ENCODE data around the gene BCAM. TPM values are rescaled to one million over a fixed set of nuclear protein-coding genes. Genes with fewer than 3 reads are reported as not detected.

Gene BCAM
- total and polyA plus RNA-seq, 2 donors (not counting 1 experiment from before 2014, with no cell fraction given), result 12.2 to 20.3 TPM

DNA sequence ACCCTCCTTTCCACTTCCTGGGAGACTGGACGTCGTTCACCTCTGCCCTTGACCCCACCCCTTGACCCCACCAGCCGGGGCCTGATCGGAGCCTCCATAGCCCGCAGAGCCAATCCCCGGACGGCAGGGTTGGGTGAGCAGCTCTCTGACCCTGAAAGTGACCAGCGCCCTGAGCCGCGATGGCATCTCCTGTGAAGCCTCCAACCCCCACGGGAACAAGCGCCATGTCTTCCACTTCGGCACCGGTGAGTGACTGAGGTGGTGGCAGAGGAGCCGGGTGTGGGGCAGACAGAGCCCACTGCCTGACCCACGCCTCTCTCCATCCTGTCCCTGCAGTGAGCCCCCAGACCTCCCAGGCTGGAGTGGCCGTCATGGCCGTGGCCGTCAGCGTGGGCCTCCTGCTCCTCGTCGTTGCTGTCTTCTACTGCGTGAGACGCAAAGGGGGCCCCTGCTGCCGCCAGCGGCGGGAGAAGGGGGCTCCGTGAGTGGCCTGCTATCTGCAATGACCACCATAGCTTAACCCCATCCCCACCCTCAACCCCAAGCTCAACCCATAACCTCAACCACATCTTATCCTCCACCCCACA, 10.4 kb downstream of the BCAM start:
- Histone ChIP-seq H3K4me1 (ENCODE audit: control insufficient read depth, extremely low read depth, insufficient read depth, low read length) (no peaks in the 10 kb centered on the region), H3K4me3 (replicated peaks in 1 of 4; ENCODE audit: control extremely low read depth in 1 of 4, insufficient read depth in 1 of 4, low read depth in 3 of 4, low read length in 4 of 4) (no peak overlapping the region), H3K4me2 (ENCODE audit: extremely low read depth, insufficient read depth, low read length) (no peak overlapping the region), H4K20me1 (ENCODE audit: control insufficient read depth, extremely low read depth, insufficient read depth, low read length) (no peaks in the 10 kb centered on the region), H3K36me3 (ENCODE audit: control insufficient read depth, insufficient read depth, low read length) (no peaks in the 10 kb centered on the region), H3K27ac (ENCODE audit: insufficient read depth, low read length) (no peak overlapping the region), H3K79me2 (ENCODE audit: control insufficient read depth, insufficient read depth, low read length) (no peaks in the 10 kb centered on the region), H3K27me3 (ENCODE audit: control insufficient read depth, insufficient read depth, low read length) (no peaks in the 10 kb centered on the region), H3K9ac (ENCODE audit: insufficient read depth, low read length) (no peak overlapping the region), H3K9me3 (ENCODE audit: control insufficient read depth, insufficient read depth, low read depth, low read length) (no peaks in the 10 kb centered on the region), H2AFZ (ENCODE audit: low read length) (no peak overlapping the region)
- no peak for DNase-seq (ENCODE audit: low read depth in 2 of 2)
- no peak for TF ChIP-seq EZH2 (IDR thresholded peaks at IDR 0.05; ENCODE audit: low read length, missing control alignments)
- TF ChIP-seq, protein P1, sequence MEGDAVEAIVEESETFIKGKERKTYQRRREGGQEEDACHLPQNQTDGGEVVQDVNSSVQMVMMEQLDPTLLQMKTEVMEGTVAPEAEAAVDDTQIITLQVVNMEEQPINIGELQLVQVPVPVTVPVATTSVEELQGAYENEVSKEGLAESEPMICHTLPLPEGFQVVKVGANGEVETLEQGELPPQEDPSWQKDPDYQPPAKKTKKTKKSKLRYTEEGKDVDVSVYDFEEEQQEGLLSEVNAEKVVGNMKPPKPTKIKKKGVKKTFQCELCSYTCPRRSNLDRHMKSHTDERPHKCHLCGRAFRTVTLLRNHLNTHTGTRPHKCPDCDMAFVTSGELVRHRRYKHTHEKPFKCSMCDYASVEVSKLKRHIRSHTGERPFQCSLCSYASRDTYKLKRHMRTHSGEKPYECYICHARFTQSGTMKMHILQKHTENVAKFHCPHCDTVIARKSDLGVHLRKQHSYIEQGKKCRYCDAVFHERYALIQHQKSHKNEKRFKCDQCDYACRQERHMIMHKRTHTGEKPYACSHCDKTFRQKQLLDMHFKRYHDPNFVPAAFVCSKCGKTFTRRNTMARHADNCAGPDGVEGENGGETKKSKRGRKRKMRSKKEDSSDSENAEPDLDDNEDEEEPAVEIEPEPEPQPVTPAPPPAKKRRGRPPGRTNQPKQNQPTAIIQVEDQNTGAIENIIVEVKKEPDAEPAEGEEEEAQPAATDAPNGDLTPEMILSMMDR (conservative IDR thresholded peaks at IDR 0.05 in 1 of 2, IDR thresholded peaks at IDR 0.05 in 1 of 2; ENCODE audit: low read depth in 1 of 2, low read length in 2 of 2), result no peak

DNA sequence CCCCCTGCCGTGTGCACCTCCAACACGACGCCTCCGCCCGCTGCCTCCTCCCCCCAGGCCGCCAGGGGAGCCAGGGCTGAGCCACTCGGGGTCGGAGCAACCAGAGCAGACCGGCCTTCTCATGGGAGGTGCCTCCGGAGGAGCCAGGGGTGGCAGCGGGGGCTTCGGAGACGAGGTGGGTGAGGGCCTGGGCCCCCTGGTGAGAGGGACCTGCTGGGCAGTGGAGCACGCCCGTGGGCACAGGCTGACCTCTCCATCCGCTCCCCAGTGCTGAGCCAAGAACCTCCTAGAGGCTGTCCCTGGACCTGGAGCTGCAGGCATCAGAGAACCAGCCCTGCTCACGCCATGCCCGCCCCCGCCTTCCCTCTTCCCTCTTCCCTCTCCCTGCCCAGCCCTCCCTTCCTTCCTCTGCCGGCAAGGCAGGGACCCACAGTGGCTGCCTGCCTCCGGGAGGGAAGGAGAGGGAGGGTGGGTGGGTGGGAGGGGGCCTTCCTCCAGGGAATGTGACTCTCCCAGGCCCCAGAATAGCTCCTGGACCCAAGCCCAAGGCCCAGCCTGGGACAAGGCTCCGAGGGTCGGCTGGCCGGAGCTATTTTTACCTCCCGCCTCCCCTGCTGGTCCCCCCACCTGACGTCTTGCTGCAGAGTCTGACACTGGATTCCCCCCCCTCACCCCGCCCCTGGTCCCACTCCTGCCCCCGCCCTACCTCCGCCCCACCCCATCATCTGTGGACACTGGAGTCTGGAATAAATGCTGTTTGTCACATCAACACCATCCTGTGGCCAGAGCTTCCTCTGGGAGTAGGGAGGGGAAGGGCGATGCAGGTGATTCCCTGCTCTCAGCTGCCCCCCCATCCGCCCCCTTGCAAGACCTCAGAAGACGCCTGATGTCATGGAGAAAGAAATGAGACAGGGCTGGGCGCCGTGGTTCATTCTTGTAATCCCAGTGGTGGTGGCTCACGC, 12.0 kb downstream of the BCAM start:
- TF ChIP-seq, protein P1 (conservative IDR thresholded peaks at IDR 0.05 in 1 of 2, IDR thresholded peaks at IDR 0.05 in 1 of 2; ENCODE audit: low read depth in 1 of 2, low read length in 2 of 2), result no peak
- no peak for TF ChIP-seq EZH2 (IDR thresholded peaks at IDR 0.05; ENCODE audit: low read length, missing control alignments)
- H3K9me3 ChIP-seq (ENCODE audit: control insufficient read depth, insufficient read depth, low read depth, low read length), result no peaks in the 10 kb centered on the region
- H3K36me3 ChIP-seq (ENCODE audit: control insufficient read depth, insufficient read depth, low read length), result no peaks in the 10 kb centered on the region
- no peak overlapping the region for H3K9ac ChIP-seq (ENCODE audit: insufficient read depth, low read length)
- H3K4me3 ChIP-seq (replicated peaks in 1 of 4; ENCODE audit: control extremely low read depth in 1 of 4, insufficient read depth in 1 of 4, low read depth in 3 of 4, low read length in 4 of 4), result no peak overlapping the region
- H3K27ac ChIP-seq (ENCODE audit: insufficient read depth, low read length), result no peak overlapping the region
- H4K20me1 ChIP-seq (ENCODE audit: control insufficient read depth, extremely low read depth, insufficient read depth, low read length), result no peaks in the 10 kb centered on the region
- H3K79me2 ChIP-seq (ENCODE audit: control insufficient read depth, insufficient read depth, low read length), result no peaks in the 10 kb centered on the region
- DNase-seq (ENCODE audit: low read depth in 2 of 2), result no peak
- peaks cover 7% of the 10 kb centered on the region for H3K27me3 ChIP-seq (ENCODE audit: control insufficient read depth, insufficient read depth, low read length)
- no peak overlapping the region for H3K4me2 ChIP-seq (ENCODE audit: extremely low read depth, insufficient read depth, low read length)
- no peak overlapping the region for H2AFZ ChIP-seq (ENCODE audit: low read length)
- no peaks in the 10 kb centered on the region for H3K4me1 ChIP-seq (ENCODE audit: control insufficient read depth, extremely low read depth, insufficient read depth, low read length)

DNA sequence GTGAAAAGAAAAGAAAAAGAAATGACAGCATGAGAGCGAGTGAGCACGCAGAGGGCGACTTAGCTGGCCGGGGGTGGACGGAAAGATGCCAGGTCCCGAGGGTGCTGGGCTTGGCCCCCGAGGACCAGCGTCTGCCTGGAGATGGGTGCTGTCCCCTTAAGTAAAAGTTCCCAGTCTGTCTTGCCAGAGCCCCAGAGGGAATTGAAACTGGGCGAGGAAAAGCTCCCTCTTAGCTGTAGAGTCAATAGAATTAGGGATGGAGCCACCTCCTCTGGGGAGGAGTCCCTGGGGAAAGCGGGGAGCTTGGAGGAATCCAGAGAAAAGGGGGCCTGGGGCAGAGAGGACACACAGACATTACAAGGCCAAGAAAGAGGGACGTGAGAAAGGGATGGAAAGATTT, 13.3 kb downstream of the BCAM start:
- Histone ChIP-seq H3K36me3 (ENCODE audit: control insufficient read depth, insufficient read depth, low read length) (no peaks in the 10 kb centered on the region), H3K27me3 (ENCODE audit: control insufficient read depth, insufficient read depth, low read length) (peaks cover 8% of the 10 kb centered on the region), H3K4me1 (ENCODE audit: control insufficient read depth, extremely low read depth, insufficient read depth, low read length) (no peaks in the 10 kb centered on the region), H3K27ac (ENCODE audit: insufficient read depth, low read length) (no peak overlapping the region), H3K9me3 (ENCODE audit: control insufficient read depth, insufficient read depth, low read depth, low read length) (no peaks in the 10 kb centered on the region), H3K9ac (ENCODE audit: insufficient read depth, low read length) (no peak overlapping the region), H3K4me3 (replicated peaks in 1 of 4; ENCODE audit: control extremely low read depth in 1 of 4, insufficient read depth in 1 of 4, low read depth in 3 of 4, low read length in 4 of 4) (no peak overlapping the region), H2AFZ (ENCODE audit: low read length) (no peak overlapping the region), H4K20me1 (ENCODE audit: control insufficient read depth, extremely low read depth, insufficient read depth, low read length) (no peaks in the 10 kb centered on the region), H3K4me2 (ENCODE audit: extremely low read depth, insufficient read depth, low read length) (no peak overlapping the region), H3K79me2 (ENCODE audit: control insufficient read depth, insufficient read depth, low read length) (no peaks in the 10 kb centered on the region)
- DNase-seq (ENCODE audit: low read depth in 2 of 2), result no peak
- TF ChIP-seq, protein P1 (conservative IDR thresholded peaks at IDR 0.05 in 1 of 2, IDR thresholded peaks at IDR 0.05 in 1 of 2; ENCODE audit: low read depth in 1 of 2, low read length in 2 of 2), result no peak
- TF ChIP-seq EZH2 (IDR thresholded peaks at IDR 0.05; ENCODE audit: low read length, missing control alignments), result no peak
